Neural cell (in vitro differentiated cells): Measurements from ENCODE around the gene RP9.

Experiments used
- CTCF ChIP-seq: fragments of 450-650 bp; IDR thresholded peaks from 2 replicates; pipeline ENCODE4 v1.5.1; 2014; ENCODE audit warnings: antibody characterized with exemption, mild to moderate bottlenecking, moderate library complexity; ENCODE audit not compliant: poor library complexity, severe bottlenecking
- EP300 ChIP-seq: fragments of 450-650 bp; conservative IDR thresholded peaks from 2 replicates; pipeline ENCODE4 v1.6.1; 2014; ENCODE audit warnings: antibody characterized with exemption, mild to moderate bottlenecking, moderate library complexity; ENCODE audit not compliant: poor library complexity, severe bottlenecking
- EZH2 ChIP-seq: fragments of 200-600, 300-800 bp; shearing (Covaris generic), sonication (generic); IDR thresholded peaks from 2 replicates; pipeline ENCODE4 v1.6.1; 2014; ENCODE audit warnings: antibody characterized with exemption, low read length, borderline replicate concordance, mild to moderate bottlenecking; ENCODE audit not compliant: insufficient read depth, poor library complexity, severe bottlenecking
- RAD21 ChIP-seq: fragments of 450-650 bp; conservative IDR thresholded peaks from 2 replicates; pipeline ENCODE4 v1.6.1; 2014; ENCODE audit warnings: antibody characterized with exemption, mild to moderate bottlenecking, moderate library complexity
- TAF1 ChIP-seq: IDR thresholded peaks from 2 replicates; pipeline ENCODE4 v1.6.1; 2012; ENCODE audit warnings: low read depth

- TF ChIP-seq CTCF, result no peak
- TF ChIP-seq EP300, result no peak
- TF ChIP-seq RAD21, result no peak
- no peak for TF ChIP-seq TAF1
- no peak for TF ChIP-seq EZH2
Measured at GRCh38 chr7:33157311-33157710, 48.1 kb upstream of the RP9 start.
